ENCODE measurements around the gene CCPG1.

Gene CCPG1

GRCh38 chr15:55320963-55321362, 87.2 kb downstream of the CCPG1 start:
- in situ Hi-C loops (cut with HindIII; ENCODE audit: low sequenced_read_pairs): no loop called here

GRCh38 chr15:55320238-55320550, 88.0 kb downstream of the CCPG1 start:
- in situ Hi-C loops (cut with HindIII; ENCODE audit: low sequenced_read_pairs): no loop called here

DNA sequence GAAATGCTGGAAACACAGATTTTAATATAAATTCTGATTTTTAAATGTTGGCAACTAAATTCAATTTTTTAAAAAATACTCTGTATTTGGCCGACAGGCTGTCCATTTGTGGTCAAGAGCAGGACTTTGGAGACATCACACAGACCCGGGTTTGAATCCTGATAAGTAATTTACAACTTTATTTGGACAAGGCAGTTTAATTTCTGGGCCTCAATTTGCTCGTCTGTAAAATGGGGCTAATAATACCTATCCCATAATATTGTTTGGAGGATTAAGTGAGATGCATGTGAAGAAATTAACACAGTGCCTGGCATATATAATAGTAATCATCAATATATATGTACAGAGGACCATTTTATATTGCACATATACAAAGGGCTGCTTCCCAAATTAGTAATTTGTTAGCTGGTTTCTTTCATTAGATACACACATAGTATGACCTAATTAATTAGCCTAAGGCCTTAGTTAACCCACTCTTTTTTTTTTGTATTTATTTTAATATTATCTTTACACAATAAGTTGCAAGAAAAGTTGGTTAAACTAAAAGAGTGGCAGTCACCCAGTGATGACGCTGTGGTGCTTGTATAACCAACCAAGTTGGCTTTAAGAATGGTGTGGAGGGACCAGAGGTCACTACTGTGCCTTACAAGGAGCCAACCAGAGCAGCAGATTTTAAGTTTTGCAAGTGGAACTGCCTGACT, 88.5 kb downstream of the CCPG1 start:
- in situ Hi-C loops (cut with HindIII; ENCODE audit: low sequenced_read_pairs): no loop called here

GRCh38 chr15:55318588-55319494, 89.3 kb downstream of the CCPG1 start, which contains the start of the genes PIGB and PIGBOS1:
TSS of gene PIGB (plus strand) at chr15:55319222. CDS start at chr15:55319251, 29 bp downstream.
TSS of gene PIGBOS1 (minus strand) at chr15:55319123. CDS start at chr15:55317792, 1,331 bp downstream.
- in situ Hi-C loops (cut with HindIII; ENCODE audit: low sequenced_read_pairs): no loop called here
